SH-SY5Y (cell line): ENCODE data around the gene PAGE4.

Source experiments
- GATA2 ChIP-seq: IDR thresholded peaks from 2 replicates; pipeline ENCODE4 v1.6.1; 2011; ENCODE audit warnings: mild to moderate bottlenecking, low read depth, low read length
- GATA3 ChIP-seq: IDR thresholded peaks from 2 replicates; pipeline ENCODE4 v1.6.1; 2011; ENCODE audit warnings: low read depth, mild to moderate bottlenecking, low read length, moderate library complexity

DNA sequence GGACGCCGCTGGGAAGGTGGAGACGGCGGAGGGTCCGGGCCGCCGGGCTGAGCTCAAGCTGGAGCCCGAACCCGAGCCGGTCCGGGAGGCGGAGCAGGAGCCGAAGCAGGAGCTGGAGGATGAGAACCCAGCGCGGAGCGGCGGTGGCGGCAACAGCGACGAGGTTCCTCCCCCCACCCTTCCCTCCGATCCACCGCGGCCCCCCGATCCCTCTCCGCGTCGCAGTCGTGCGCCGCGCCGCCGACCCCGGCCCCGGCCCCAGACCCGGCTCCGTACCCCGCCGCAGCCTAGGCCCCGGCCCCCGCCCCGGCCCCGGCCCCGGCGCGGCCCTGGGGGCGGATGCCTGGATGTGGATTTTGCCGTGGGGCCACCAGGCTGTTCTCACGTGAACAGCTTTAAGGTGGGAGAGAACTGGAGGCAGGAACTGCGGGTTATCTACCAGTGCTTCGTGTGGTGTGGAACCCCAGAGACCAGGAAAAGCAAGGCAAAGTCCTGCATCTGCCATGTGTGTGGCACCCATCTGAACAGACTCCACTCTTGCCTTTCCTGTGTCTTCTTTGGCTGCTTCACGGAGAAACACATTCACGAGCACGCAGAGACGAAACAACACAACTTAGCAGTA, 50.7 kb downstream of the PAGE4 start:
- no peak for TF ChIP-seq GATA3
- TF ChIP-seq GATA2 = no peak
